GM21423 (cell line): ENCODE data around the gene PCSK6.

Experiments
- ATAC-seq: cut with Tn5 transposase; IDR thresholded peaks from one replicate; pipeline ENCODE4 v1.9.1; 2021; ENCODE audit warnings: mild to moderate bottlenecking, moderate library complexity; ENCODE audit not compliant: unreplicated experiment

PCSK6 gene

DNA sequence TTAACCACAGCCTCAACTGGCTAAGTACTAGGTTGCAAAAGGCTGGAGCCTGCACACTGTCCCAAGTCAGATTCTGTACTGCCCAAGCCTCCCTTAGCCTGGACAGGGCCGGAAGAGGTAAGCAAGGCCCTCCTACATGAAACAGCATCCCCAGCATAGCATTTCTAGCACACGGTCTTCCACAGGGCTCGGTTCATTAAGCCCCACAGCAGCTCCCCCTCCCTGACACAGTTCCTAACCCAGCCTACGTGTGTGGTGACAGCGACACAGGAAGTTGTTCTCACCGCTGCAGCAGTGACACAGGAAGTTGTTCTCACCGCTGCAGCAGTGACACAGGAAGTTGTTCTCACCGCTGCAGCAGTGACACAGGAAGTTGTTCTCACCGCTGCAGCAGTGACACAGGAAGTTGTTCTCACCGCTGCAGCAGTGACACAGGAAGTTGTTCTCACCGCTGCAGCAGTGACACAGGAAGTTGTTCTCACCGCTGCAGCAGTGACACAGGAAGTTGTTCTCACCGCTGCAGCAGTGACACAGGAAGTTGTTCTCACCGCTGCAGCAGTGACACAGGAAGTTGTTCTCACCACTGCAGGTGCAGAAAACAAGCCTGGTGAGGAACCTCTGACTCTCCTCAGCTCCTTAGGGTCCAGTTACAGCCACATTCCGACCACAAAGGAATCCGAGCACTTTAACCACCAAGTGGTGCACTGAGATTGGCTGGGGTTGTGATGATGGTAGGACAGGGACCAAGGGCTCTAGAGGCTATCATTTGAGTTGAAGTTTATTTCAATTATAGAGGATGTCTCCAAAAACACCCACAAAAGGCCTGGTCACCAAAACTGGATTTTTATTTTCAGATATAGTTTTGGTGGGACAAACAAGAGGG is 155.4 kb downstream of the PCSK6 start:
- ATAC-seq, result peak; percentile 58

DNA sequence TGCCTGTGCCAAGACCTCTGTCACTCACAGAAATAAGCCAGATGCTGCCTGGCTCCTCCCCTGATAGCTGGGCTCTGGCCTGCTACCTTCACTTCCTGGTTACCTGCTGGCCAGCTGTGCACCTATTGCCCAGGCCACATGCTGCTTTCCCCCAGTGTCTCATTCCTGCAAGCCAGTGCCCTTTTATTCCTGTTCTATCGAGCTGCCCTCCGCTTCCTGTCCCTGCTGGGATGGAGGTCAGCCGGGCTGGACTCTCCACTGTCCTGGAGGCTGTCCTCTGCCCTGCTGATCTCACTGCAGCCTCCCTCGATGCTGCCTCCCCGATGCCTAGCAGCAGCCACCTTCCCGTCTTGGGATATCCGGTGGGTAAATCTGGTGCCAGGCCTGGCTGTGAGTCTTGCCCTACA is 157.4 kb downstream of the PCSK6 start:
- ATAC-seq, result no peak

DNA sequence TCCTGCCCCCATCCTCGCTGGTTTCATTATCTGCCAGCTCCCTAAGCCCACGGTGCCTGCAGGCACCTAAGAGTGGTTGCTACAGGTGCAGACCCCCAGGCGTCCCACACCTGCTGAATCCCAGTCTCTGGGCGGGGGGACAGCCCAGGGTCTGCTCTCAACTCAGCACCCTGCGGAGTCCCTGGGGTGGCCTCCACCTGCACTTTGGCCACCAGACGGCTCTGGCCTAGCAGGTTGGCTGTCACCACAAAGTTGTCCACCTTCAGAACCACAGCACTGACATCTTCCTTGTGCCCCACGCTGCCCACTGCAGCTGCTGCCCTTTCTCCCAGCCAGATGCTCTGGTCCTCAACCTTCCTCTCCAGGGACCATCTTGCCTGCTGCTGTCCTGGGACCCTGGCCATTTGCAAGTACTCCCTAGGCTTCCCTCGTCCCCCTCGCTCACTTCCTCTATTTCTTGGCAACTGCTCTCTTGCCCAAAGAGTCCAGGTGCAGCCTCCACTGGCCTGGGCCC is 159.6 kb downstream of the PCSK6 start:
- no peak for ATAC-seq

DNA sequence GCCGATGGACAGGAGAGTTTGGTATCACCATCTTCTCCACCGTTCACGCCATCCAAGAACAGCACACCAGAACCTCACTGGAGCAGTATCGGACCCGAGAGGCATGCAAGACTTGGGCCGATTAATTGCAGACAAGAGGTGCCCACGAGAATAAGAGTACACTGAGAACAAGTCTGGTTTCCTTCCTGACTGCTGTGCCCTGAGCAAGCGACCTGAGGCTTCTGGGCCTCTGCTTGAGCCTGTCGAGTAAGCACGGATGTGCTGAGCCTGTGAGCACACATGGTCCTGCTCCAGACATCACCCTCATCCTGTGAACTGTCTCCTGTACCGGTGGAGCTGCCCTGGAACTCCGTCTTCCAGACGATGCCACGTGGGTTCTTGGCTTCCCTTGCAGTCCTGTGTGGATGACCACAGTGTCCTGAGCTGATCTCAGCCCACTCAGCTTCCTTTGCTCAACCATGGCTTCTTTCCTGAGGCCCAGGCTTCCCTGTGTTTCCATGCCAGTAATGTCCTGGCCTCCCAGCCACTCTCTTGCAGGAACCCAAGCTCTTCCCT is 160.1 kb downstream of the PCSK6 start:
- no peak for ATAC-seq

DNA sequence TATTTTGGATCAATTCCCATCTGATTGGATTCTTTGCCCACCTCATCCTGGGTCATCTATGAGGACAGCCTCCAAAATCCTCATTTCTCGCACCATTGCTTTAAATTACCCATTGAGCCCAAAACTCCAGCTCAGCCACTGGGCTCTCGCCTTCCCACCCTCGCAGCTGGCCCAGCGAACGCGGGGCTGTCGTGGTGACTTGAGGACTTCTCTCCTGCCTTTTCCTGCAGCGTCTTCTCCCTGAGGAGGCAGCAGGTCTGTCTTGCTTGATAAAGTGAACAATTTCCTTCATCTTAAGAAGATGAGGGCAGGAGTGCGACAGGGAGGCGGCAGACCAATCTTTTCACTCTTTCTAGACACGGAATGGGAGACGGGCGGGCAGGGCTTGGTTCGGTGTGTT is 161.5 kb downstream of the PCSK6 start:
- ATAC-seq, result no peak

DNA sequence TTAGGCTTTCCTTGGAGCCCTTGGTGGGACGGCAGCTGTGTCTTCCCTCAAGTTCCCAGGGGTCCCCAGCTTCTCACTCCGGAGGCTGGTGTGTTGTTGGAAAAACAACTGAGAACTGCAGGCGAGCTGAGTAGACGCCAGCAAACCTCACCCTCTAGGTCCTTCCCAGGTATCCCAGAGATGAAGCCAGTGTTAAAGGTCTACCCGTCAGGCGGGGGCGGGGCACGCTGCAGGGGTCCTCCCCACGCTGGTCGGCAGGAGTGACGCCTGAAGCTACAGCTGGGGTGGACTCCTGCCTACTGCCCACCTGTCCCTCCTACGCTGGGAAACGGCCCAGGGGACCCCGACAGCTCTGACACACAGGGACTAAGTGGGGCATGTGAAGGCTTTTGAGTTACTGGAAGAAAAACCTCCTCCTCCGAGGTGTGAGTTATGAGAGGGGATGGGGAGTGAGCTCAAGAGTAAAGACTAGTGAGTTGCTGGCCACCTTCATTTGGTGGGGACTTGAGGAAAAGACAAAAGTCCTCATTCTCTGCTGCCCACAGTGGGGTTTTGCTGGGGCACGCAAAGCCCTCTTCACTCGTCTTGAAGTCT is 162.3 kb downstream of the PCSK6 start:
- ATAC-seq, result no peak

GRCh38 chr15:101326462-101327146 is 162.9 kb downstream of the PCSK6 start:
- ATAC-seq, result no peak

- ATAC-seq, result no peak
These were observed 163.5 kb downstream of the PCSK6 start for GRCh38 chr15:101326026-101326315.

- ATAC-seq, result no peak
These were observed 164.1 kb downstream of the PCSK6 start for GRCh38 chr15:101325263-101326025.

DNA sequence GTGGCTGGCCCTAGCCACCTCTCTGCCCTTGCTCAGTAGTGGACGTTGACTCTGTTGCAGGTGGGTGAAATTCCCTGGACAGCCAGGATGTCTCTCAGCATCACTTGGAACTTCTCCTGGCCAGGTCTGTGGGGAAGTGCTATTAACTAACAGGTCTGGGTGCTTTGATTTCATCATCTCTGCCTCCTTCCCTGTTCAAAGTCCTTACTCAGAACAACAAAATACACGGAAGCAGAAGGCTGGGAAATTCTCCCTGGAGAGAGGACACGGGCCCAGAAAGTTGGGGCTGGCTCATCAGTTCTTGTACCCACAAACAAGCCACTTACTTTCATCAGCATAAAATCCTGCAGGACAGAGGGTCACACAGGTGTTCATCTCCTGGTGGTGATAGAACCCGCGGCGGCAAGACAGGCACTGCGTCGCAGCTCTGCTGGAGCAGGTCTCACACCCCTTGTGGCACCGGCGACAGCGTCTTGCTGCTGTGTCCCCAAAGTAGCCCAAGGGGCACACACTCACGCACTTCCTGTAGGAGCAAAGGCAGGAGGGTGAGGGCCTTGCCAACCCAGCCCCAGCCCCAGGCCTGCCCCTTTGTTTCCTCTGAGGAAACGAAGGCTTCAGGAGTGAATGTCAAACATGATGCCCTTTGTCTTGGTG is 164.9 kb downstream of the PCSK6 start:
- ATAC-seq, result no peak

GRCh38 chr15:101323793-101324523 is 165.5 kb downstream of the PCSK6 start:
- ATAC-seq, result no peak

DNA sequence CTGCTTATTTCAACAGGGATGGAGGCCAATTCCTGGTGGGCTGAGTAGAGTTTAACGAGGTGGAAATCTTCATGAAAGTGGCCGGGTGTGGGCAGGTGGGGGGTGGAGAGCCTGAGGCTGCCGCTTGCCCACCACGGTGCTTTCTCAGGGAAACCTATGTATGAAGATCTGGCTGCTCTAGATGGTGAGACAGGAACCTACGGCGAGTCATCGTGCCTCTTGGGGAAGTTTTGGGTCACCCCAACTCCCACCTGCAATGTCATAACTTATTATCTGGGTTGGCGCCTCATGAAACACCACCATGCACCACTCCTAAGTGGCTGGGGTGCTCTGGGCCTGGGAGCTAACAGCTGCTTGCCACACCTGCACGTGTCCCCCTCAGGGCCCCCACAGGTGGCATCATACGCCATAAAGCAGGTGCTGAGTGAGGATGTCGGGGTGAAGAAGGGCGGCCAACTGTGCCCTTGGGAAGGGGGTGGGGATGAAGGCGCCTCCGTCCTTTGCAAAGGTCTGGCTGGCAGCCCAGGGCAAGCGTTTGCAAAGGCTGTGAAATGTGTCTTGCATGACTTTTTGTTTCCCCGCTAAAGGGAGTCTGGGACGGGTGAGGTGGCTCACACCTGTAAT is 166.5 kb downstream of the PCSK6 start:
- no peak for ATAC-seq

DNA sequence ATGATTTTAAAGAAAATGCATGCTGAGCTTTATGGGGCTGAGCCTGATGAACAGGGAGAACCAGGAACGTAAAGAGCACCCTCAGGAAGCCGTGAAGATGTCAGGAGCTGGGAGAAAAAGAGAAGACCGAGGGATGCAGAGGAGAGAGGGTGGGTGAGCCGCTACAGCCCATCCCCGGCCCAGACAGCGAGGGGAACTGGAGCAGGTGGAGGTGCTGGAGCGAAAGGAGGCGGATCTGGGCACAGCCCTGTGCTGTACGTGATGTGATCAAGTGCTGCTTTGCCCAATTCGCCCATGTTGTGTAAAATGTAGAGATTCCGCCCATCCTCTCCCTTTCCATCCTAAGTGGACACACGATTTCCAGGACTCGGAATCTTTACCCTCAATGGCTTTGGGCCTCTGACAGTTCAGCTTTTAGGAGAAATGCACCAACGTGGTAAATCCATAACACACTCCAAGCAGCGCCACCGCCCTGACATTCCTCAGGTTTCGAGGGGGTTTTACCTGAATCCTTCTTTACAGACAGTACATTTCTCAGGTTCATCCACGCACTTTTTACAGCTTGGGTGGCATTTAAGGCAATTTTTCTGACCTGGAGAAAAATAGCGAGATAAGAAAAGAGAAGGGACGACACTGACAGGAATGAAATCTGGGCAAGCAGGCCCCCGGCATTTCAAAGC is 167.4 kb downstream of the PCSK6 start:
- no peak for ATAC-seq

DNA sequence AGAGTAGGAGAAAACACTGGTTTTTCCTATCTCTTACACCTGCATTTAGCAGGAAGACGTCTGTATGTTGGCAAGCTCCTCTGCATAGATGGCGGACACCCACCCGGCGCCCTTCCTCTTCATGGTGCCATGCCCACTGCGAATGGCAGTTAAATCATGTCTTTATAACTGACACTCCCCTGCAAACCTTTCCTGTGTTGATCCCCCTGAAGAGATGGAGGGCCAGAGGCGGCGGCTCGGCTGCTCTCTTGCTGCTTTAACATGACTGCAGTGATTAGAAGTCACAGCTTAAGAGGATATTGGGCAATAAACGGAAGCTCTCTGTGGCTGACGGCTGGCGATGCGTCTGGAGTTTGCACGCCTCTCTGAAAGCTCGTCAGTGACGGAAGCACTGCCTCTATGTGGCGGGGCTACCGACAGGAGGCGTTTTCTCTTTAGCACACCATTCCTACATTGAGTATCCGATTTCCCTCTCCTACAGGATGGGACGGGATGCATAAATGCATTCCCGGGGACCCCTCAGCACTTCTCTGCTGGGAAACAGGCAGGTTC is 168.9 kb downstream of the PCSK6 start:
- peak; percentile 86 for ATAC-seq

GRCh38 chr15:101318839-101319238 is 170.7 kb downstream of the PCSK6 start:
- no peak for ATAC-seq

DNA sequence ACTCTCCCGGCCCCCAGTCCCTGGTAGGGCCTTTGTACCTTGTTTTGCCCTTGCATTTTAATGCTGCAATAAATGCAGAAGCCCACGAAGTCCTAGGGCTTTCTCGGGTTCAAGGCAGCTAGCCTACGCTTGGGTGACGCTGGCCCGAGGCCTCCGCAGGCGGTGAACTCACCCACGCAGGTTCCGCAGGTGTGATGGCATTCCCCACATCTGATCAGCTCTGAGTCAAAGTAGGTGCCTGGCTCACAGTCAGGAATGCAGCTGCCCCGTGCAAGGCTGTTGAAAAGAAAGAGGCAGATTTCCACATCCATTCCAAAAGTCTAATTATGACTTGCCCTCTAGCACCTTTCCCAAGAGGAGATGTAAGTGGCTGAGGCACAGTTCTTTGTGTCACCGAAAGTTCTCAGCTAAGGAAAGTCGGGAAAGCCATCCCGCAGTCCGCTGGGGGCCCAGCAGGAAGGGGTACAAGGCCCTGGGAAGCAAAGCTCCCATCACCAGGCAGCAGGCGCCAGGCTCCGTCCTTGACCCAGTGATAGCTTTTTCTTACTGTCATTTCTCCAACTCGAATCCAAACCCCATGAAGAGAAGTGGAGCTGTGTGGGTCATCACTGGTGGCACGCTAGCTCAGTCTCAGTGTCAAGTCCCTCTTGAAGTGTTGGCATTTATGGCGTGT is 171.2 kb downstream of the PCSK6 start:
- no peak for ATAC-seq

DNA sequence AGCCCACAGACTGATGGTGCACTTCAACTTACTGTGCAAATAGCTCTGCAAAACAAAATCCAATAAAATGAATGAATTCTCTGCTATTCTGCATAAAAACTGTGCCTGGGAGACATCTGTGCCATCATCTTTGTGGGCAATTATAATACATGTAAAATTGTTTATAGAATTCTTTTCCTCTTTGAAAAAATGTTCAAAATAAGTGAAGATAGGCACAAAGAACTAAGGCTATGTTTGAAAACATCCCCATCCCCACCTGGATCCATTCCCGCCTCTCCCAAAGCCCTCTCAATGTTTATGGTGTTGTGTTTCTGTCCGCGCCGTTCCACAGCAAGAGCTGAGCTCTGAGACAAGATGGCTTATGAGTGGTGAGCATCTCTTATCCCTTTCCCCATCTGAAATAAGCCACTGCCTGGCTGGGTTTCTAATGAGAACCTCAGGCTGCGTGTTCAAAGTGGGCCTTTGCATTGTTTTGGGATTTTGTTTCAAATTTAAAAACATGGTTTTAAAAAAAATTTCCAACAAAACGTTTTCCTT is 172.1 kb downstream of the PCSK6 start:
- no peak for ATAC-seq

DNA sequence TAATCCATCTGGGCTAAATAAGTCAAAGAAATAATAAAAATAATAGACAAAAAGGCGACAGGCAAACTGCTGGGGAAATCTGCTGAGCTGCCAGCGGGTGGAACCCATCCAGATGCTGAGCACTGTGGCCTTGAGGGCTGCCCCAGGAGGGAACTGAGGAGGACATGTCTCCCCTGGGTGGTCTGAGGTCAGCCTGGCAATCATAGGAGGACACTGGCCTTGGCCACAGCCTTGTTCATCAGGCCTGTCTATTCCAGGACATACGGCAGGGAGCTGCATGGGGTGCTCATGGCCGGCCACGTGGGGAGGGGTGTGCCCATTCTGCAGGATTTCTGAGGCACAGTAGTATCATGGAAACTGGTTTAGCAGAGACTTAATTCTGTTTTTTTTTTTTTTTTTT is 173.0 kb downstream of the PCSK6 start:
- ATAC-seq, result no peak
